Smooth muscle cell (in vitro differentiated cells): ENCODE measurements around the gene CGNL1. TPM values are rescaled to one million over a fixed set of nuclear protein-coding genes. Genes with fewer than 3 reads are reported as not detected.

ENCODE experiments used
- DNase-seq: peaks from one replicate; lab custom pipeline; 2025; ENCODE audit not compliant: unreplicated experiment; lab: John Stamatoyannopoulos, UW
- H2AFZ ChIP-seq: fragments of 200-600 bp; sonication (generic); 2 replicates; pipeline ENCODE4 v1.6.0; 2016; ENCODE audit warnings: antibody characterized with exemption, low read depth, mild to moderate bottlenecking
- H3F3A ChIP-seq: fragments of 200-600 bp; sonication (generic); 2 replicates; pipeline ENCODE4 v1.6.0; 2017; ENCODE audit warnings: antibody characterized with exemption, low read depth
- H3K27ac ChIP-seq: fragments of 200-600 bp; sonication (generic); 2 replicates; pipeline ENCODE4 v1.5.1; 2016; ENCODE audit warnings: low read depth, mild to moderate bottlenecking
- H3K27me3 ChIP-seq: fragments of 200-600 bp; sonication (generic); 2 replicates; pipeline ENCODE4 v1.6.1; 2016; ENCODE audit warnings: low read depth, mild to moderate bottlenecking
- H3K36me3 ChIP-seq: fragments of 200-600 bp; sonication (generic); 2 replicates; pipeline ENCODE4 v1.5.1; 2016; ENCODE audit warnings: low read depth
- H3K4me1 ChIP-seq: fragments of 200-600 bp; sonication (generic); 2 replicates; pipeline ENCODE4 v1.5.1; 2016; ENCODE audit warnings: low read depth
- H3K4me2 ChIP-seq: fragments of 200-600 bp; sonication (generic); 2 replicates; pipeline ENCODE4 v1.6.0; 2016; ENCODE audit warnings: mild to moderate bottlenecking
- H3K4me3 ChIP-seq: fragments of 200-600 bp; sonication (generic); 2 replicates; pipeline ENCODE4 v1.5.1; 2016; ENCODE audit warnings: mild to moderate bottlenecking
- H3K79me2 ChIP-seq: fragments of 200-600 bp; sonication (generic); 2 replicates; pipeline ENCODE4 v1.6.0; 2016; ENCODE audit warnings: low read depth, mild to moderate bottlenecking
- H3K9ac ChIP-seq: fragments of 200-600 bp; sonication (generic); 2 replicates; pipeline ENCODE4 v1.6.0; 2016; ENCODE audit warnings: low read depth
- H3K9me3 ChIP-seq: fragments of 200-600 bp; sonication (generic); replicated peaks from 2 replicates; pipeline ENCODE4 v1.5.1; 2016; ENCODE audit warnings: low read depth
- H4K20me1 ChIP-seq: fragments of 200-600 bp; sonication (generic); 2 replicates; pipeline ENCODE4 v1.6.0; 2016; ENCODE audit warnings: low read depth
- WGBS: methylation state at CpG from one replicate; pipeline ENCODE4 v1.1.7; 2016; ENCODE audit warnings: low lambda C conversion rate; 5-methylcytosine and 5-hydroxymethylcytosine counted together
- polyA plus RNA-seq: library from polyadenylated mRNA; unstranded; fragments of >200 nt; fragmentation: Nextera tagmentation; extraction: Ambion mirVana; gene quantifications from 2 replicates; pipeline ENCODE4 v1.2.1, GENCODE V29; 2016
- total RNA-seq: library from RNA; depleted of rRNA; stranded (reverse); fragments of >200 nt; gene quantifications from 2 replicates; pipeline ENCODE4 v1.2.3, GENCODE V29; 2014
- TF ChIP-seq, protein P1 (sequence below): fragments of 200-600 bp; sonication (generic); IDR thresholded peaks from 2 replicates; pipeline ENCODE4 v1.5.1; 2017; ENCODE audit warnings: borderline replicate concordance, mild to moderate bottlenecking, antibody characterized with exemption; ENCODE audit not compliant: insufficient read depth, poor library complexity, severe bottlenecking

The CGNL1 gene
- total and polyA plus RNA-seq, 2 experiments from 2014 or later, result 4.2 to 9.5 TPM

DNA sequence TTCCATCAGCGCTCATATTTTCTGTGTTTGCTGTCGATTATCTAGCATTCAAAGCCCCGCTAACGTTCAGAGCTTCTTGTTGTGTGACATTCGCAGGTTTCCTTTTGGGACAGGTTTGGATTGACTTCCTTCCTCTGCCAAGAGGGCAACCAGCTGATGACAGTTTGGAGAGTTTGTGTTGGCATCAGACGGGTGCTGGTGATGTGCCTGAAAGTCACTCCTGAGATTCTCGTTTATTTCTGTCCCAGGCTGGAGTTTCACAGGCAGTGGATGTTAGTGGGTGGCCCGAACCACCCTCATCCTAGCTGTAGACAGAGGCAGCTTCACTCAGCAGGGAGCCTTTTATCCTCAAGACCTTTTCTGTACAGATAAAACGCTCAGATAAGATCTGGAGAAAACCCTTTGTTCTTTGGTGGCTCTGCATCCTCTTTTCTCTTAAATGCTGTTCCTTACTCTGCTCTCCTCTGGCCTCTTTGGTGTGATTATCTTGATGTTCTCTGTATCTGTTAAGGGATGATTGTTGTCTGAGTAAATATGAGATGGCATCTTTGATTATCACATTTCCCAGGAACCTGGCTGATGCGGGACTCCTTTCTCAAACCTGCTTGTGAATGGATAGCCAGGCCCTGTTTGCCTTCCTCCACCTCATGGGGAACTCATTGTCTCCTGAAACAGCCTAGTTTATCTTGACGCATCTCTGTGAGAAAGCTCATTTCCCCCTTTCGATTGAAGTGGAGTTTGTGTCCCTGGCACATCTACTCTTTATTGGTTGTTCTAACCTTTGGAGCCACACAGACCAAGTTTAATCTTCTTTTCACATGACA lies 35.9 kb downstream of the CGNL1 start:
- WGBS, result 65% methylated on average over 12 of the region's 12 CpGs
- H4K20me1 ChIP-seq, result no peaks in the 10 kb centered on the region
- H3K36me3 ChIP-seq, result no peaks in the 10 kb centered on the region
- H3K4me3 ChIP-seq, result no peak overlapping the region
- H3K4me2 ChIP-seq, result no peak overlapping the region
- TF ChIP-seq, protein P1, sequence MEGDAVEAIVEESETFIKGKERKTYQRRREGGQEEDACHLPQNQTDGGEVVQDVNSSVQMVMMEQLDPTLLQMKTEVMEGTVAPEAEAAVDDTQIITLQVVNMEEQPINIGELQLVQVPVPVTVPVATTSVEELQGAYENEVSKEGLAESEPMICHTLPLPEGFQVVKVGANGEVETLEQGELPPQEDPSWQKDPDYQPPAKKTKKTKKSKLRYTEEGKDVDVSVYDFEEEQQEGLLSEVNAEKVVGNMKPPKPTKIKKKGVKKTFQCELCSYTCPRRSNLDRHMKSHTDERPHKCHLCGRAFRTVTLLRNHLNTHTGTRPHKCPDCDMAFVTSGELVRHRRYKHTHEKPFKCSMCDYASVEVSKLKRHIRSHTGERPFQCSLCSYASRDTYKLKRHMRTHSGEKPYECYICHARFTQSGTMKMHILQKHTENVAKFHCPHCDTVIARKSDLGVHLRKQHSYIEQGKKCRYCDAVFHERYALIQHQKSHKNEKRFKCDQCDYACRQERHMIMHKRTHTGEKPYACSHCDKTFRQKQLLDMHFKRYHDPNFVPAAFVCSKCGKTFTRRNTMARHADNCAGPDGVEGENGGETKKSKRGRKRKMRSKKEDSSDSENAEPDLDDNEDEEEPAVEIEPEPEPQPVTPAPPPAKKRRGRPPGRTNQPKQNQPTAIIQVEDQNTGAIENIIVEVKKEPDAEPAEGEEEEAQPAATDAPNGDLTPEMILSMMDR, result no peak
- H3K9ac ChIP-seq, result no peak overlapping the region
- no peak for DNase-seq
- no peaks in the 10 kb centered on the region for H3F3A ChIP-seq
- H3K27ac ChIP-seq, result no peak overlapping the region
- no peaks in the 10 kb centered on the region for H3K9me3 ChIP-seq
- H2AFZ ChIP-seq, result no peak overlapping the region
- H3K79me2 ChIP-seq, result peaks cover 6% of the 10 kb centered on the region
- no peaks in the 10 kb centered on the region for H3K4me1 ChIP-seq
- H3K27me3 ChIP-seq, result no peaks in the 10 kb centered on the region

DNA sequence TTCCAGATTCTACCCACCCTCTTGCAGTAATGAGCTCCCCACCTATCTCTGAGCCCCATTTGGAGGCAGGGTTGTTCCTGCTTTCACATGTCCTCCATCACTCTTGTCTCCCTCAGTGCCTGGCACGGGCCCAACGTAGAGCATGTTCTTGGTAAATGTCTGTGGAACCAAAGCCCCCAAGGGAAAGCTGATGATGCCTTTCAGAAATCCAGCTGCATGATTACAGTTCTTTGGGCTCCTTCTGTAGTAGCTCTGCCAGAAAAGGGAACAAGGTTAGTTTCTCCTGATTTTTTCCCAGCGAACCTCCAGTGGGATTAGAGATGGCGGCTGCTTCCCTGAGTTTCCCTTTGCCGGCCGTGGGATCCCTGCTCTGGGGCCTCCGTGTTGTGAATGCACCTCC lies 39.3 kb downstream of the CGNL1 start:
- Histone ChIP-seq H4K20me1 (no peaks in the 10 kb centered on the region), H3K4me3 (no peak overlapping the region), H3K9me3 (no peaks in the 10 kb centered on the region), H2AFZ (no peak overlapping the region), H3K27me3 (no peaks in the 10 kb centered on the region), H3K36me3 (no peaks in the 10 kb centered on the region), H3F3A (no peaks in the 10 kb centered on the region), H3K4me1 (no peaks in the 10 kb centered on the region), H3K79me2 (peaks cover 6% of the 10 kb centered on the region), H3K27ac (no peak overlapping the region), H3K9ac (no peak overlapping the region), H3K4me2 (no peak overlapping the region)
- DNase-seq, result no peak
- TF ChIP-seq, protein P1, result no peak
- 99% methylated on average over 7 of the region's 7 CpGs for WGBS

DNA sequence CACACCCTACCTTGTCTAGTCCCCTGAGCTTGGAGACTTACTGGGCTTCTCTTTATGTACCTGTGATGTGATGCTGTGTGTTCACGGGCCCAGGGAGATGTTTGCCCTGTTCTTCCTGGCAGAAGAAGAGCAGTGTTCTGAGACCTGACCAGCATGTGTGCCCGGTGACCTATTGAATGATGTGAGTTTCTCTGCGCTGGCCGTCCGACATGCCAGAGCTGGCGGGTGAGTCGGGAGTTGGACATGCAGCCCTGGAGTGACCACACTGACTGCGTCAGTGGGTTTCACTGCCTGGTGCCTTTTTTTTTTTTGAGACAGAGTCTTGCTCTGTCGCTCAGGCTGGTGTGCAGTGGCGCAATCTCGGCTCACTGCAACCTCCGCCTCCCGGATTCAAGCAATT lies 42.3 kb downstream of the CGNL1 start:
- Histone ChIP-seq H3K4me2 (no peak overlapping the region), H3K36me3 (no peaks in the 10 kb centered on the region), H3K79me2 (no peaks in the 10 kb centered on the region), H2AFZ (no peak overlapping the region), H4K20me1 (no peaks in the 10 kb centered on the region), H3K27ac (no peak overlapping the region), H3F3A (no peaks in the 10 kb centered on the region), H3K9ac (no peak overlapping the region), H3K27me3 (no peaks in the 10 kb centered on the region), H3K4me1 (no peaks in the 10 kb centered on the region), H3K4me3 (no peak overlapping the region), H3K9me3 (no peaks in the 10 kb centered on the region)
- TF ChIP-seq, protein P1, result no peak
- DNase-seq, result no peak
- WGBS, result 74% methylated on average over 13 of the region's 13 CpGs

DNA sequence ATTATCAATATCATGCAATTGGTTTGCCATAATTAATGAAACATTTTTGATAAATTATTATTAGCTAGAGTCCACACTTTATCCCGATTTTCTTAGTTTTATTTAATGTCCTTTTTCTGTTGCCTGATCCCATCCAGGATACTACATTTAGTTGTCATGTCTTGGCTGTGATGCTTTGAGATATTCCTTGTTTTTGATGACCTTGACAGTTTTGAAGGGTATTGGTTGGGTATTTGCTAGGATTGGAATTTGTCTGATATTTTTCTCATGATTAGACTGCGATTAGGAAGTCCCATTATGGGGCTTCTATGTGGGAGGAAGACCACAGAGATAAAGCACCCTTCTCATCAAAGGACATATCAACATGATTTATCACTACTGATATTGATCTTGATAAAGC lies 43.0 kb downstream of the CGNL1 start:
- no peak overlapping the region for H3K27ac ChIP-seq
- H3F3A ChIP-seq, result no peaks in the 10 kb centered on the region
- TF ChIP-seq, protein P1, result no peak
- H3K27me3 ChIP-seq, result no peaks in the 10 kb centered on the region
- no peak overlapping the region for H3K4me2 ChIP-seq
- no peak overlapping the region for H2AFZ ChIP-seq
- H3K79me2 ChIP-seq, result no peaks in the 10 kb centered on the region
- H4K20me1 ChIP-seq, result no peaks in the 10 kb centered on the region
- H3K9ac ChIP-seq, result no peak overlapping the region
- 94% methylated on average over 2 of the region's 2 CpGs for WGBS
- H3K36me3 ChIP-seq, result no peaks in the 10 kb centered on the region
- H3K4me3 ChIP-seq, result no peak overlapping the region
- H3K4me1 ChIP-seq, result no peaks in the 10 kb centered on the region
- no peak for DNase-seq
- H3K9me3 ChIP-seq, result no peaks in the 10 kb centered on the region
